K562 (cell line): ENCODE data around the gene GHDC. TPM values are rescaled to one million over a fixed set of nuclear protein-coding genes. Genes with fewer than 3 reads are reported as not detected.

ENCODE experiments used
- HDAC8 ChIP-seq: fragments of 450-650 bp; IDR thresholded peaks from 2 replicates; pipeline ENCODE4 v1.6.1; 2016; ENCODE audit warnings: mild to moderate bottlenecking, missing genetic modification characterization, moderate library complexity, missing compliant biosample characterization
- POLR2B ChIP-seq: fragments of 450-650 bp; IDR thresholded peaks from 2 replicates; pipeline ENCODE4 v1.6.1; 2018; ENCODE audit warnings: low read depth; ENCODE audit not compliant: partially characterized antibody
- TEAD4 ChIP-seq, 2 experiments: sonication (generic) in 1 of 2; formaldehyde crosslinking in 1 of 2; IDR thresholded peaks; 2 replicates each; pipeline versions ENCODE4 v1.6.1 to v1.8.0; 2012 to 2022; ENCODE audit warnings: borderline replicate concordance in 1 of 2, inconsistent platforms in 1 of 2, low read length in 1 of 2, mild to moderate bottlenecking in 1 of 2, missing genetic modification reagents in 1 of 2
- ZNF57 ChIP-seq: fragments of 450-650 bp; formaldehyde crosslinking; IDR thresholded peaks from 2 replicates; pipeline ENCODE4 v1.4.0; 2020; ENCODE audit warnings: mild to moderate bottlenecking, moderate library complexity
- polyA plus RNA-seq, 8 experiments: library from polyadenylated mRNA; depleted of rRNA in 4 of 8; stranded (reverse) in 5 of 8; unstranded in 3 of 8; fragments of >200 nt; fragmentation: Nextera tagmentation in 2 of 8; fragmentation: Illumina TruSeq in 1 of 8; extraction: Ambion mirVana in 2 of 8; extraction: Trizol in 1 of 8; gene quantifications; 2 replicates each; pipeline versions ENCODE4 v1.2.1 to v1.2.3, GENCODE V29; 2011 to 2014; ENCODE audit warnings: inconsistent platforms in 1 of 8, missing spikeins in 1 of 8
- total RNA-seq, 7 experiments: library from RNA; depleted of rRNA in 6 of 7; stranded (reverse); fragments of >200 nt in 6 of 7; fragmentation: Illumina TruSeq in 2 of 7; extraction: Trizol in 2 of 7; gene quantifications; 2 replicates each; pipeline versions ENCODE4 v1.2.1 to v1.2.3, GENCODE V29; 2011 to 2021; ENCODE audit warnings: low replicate concordance in 1 of 7
- TF ChIP-seq, protein P1 (sequence below): fragments of 250-450 bp; sonication (Bioruptor Pico); IDR thresholded peaks from 2 replicates; pipeline ENCODE4 v1.8.0; 2022; ENCODE audit warnings: moderate library complexity, mild to moderate bottlenecking, inconsistent platforms
- TF ChIP-seq, protein P2 (sequence below), 2 experiments: fragments of 450-650 bp; formaldehyde crosslinking in 1 of 2; IDR thresholded peaks; 2 replicates each; pipeline versions ENCODE4 v1.4.0 to v1.6.1; 2014 to 2020; ENCODE audit warnings: mild to moderate bottlenecking in 2 of 2, borderline replicate concordance in 1 of 2, low read depth in 1 of 2
- TF ChIP-seq, protein P3 (sequence below): fragments of 450-650 bp; IDR thresholded peaks from 2 replicates; pipeline ENCODE4 v1.6.1; 2016; ENCODE audit warnings: low read depth
- TF ChIP-seq, protein P4 (sequence below): sonication (generic); formaldehyde crosslinking; IDR thresholded peaks from 2 replicates; pipeline ENCODE4 v1.4.0; 2020; ENCODE audit warnings: mild to moderate bottlenecking, missing genetic modification reagents

GHDC gene
- total and polyA plus RNA-seq, 9 of the 15 experiments (the other 6 are each of a cell fraction or from before 2014, with no cell fraction given): 0.65 to 23.2 (median 11.2) TPM

DNA sequence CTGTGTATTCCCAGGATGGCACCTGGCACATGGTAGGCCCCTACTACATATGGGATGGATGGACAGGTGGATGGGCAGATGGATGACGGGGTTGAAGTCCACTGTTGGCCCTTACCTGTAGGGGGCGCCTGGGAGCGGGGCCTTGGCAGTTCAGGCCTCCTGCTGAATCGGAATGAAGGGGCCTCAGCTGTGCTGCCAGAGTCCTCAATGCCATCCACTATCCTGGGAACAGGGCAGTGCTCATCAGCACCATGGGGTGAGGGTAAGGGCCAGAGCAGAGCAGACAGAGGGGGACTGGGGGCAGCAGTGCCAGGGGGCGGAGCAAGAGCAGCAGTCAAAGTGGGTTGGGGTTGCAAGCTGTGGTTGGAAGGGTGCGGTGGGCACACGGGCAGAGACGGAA, 31.2 kb downstream of the GHDC start (continued):
- TF ChIP-seq, protein P1, sequence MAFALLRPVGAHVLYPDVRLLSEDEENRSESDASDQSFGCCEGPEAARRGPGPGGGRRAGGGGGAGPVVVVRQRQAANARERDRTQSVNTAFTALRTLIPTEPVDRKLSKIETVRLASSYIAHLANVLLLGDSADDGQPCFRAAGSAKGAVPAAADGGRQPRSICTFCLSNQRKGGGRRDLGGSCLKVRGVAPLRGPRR (CRISPR knock-in tag): no peak
- no peak for TF ChIP-seq HDAC8 (tag)
- TF ChIP-seq, protein P2, sequence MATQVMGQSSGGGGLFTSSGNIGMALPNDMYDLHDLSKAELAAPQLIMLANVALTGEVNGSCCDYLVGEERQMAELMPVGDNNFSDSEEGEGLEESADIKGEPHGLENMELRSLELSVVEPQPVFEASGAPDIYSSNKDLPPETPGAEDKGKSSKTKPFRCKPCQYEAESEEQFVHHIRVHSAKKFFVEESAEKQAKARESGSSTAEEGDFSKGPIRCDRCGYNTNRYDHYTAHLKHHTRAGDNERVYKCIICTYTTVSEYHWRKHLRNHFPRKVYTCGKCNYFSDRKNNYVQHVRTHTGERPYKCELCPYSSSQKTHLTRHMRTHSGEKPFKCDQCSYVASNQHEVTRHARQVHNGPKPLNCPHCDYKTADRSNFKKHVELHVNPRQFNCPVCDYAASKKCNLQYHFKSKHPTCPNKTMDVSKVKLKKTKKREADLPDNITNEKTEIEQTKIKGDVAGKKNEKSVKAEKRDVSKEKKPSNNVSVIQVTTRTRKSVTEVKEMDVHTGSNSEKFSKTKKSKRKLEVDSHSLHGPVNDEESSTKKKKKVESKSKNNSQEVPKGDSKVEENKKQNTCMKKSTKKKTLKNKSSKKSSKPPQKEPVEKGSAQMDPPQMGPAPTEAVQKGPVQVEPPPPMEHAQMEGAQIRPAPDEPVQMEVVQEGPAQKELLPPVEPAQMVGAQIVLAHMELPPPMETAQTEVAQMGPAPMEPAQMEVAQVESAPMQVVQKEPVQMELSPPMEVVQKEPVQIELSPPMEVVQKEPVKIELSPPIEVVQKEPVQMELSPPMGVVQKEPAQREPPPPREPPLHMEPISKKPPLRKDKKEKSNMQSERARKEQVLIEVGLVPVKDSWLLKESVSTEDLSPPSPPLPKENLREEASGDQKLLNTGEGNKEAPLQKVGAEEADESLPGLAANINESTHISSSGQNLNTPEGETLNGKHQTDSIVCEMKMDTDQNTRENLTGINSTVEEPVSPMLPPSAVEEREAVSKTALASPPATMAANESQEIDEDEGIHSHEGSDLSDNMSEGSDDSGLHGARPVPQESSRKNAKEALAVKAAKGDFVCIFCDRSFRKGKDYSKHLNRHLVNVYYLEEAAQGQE (IDR thresholded peaks at IDR 0.05; ENCODE audit: borderline replicate concordance): 0 out of 2 replicates have a peak, but pooled peaks have one; percentile 6
- TF ChIP-seq, protein P2 (CRISPR knock-in tag; IDR thresholded peaks at IDR 0.05; ENCODE audit: low read depth): no peak
- TF ChIP-seq ZNF57 (CRISPR knock-in tag): no peak
- TF ChIP-seq, protein P3, sequence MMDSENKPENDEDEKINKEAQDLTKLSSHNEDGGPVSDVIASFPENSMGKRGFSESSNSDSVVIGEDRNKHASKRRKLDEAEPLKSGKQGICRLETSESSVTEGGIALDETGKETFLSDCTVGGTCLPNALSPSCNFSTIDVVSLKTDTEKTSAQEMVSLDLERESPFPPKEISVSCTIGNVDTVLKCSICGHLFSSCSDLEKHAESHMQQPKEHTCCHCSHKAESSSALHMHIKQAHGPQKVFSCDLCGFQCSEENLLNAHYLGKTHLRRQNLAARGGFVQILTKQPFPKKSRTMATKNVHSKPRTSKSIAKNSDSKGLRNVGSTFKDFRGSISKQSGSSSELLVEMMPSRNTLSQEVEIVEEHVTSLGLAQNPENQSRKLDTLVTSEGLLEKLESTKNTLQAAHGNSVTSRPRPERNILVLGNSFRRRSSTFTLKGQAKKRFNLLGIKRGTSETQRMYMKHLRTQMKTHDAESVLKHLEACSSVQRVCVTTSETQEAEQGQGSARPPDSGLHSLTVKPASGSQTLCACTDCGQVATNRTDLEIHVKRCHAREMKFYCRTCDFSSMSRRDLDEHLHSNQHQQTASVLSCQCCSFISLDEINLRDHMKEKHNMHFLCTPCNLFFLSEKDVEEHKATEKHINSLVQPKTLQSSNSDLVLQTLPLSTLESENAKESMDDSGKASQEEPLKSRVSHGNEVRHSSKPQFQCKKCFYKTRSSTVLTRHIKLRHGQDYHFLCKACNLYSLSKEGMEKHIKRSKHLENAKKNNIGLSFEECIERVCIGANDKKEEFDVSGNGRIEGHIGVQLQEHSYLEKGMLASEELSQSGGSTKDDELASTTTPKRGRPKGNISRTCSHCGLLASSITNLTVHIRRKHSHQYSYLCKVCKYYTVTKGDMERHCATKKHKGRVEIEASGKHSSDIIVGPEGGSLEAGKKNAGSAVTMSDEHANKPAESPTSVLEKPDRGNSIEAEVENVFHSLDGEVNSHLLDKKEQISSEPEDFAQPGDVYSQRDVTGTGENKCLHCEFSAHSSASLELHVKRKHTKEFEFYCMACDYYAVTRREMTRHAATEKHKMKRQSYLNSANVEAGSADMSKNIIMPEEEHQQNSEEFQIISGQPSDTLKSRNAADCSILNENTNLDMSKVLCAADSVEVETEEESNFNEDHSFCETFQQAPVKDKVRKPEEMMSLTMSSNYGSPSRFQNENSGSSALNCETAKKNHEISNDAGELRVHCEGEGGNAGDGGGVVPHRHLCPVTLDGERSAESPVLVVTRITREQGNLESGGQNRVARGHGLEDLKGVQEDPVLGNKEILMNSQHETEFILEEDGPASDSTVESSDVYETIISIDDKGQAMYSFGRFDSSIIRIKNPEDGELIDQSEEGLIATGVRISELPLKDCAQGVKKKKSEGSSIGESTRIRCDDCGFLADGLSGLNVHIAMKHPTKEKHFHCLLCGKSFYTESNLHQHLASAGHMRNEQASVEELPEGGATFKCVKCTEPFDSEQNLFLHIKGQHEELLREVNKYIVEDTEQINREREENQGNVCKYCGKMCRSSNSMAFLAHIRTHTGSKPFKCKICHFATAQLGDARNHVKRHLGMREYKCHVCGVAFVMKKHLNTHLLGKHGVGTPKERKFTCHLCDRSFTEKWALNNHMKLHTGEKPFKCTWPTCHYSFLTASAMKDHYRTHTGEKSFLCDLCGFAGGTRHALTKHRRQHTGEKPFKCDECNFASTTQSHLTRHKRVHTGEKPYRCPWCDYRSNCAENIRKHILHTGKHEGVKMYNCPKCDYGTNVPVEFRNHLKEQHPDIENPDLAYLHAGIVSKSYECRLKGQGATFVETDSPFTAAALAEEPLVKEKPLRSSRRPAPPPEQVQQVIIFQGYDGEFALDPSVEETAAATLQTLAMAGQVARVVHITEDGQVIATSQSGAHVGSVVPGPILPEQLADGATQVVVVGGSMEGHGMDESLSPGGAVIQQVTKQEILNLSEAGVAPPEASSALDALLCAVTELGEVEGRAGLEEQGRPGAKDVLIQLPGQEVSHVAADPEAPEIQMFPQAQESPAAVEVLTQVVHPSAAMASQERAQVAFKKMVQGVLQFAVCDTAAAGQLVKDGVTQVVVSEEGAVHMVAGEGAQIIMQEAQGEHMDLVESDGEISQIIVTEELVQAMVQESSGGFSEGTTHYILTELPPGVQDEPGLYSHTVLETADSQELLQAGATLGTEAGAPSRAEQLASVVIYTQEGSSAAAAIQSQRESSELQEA: no peak
- no peak for TF ChIP-seq TEAD4 (IDR thresholded peaks at IDR 0.05; ENCODE audit: low read length)
- TF ChIP-seq TEAD4 (CRISPR knock-in tag; IDR thresholded peaks at IDR 0.05; ENCODE audit: borderline replicate concordance): no peak
- TF ChIP-seq, protein P4, sequence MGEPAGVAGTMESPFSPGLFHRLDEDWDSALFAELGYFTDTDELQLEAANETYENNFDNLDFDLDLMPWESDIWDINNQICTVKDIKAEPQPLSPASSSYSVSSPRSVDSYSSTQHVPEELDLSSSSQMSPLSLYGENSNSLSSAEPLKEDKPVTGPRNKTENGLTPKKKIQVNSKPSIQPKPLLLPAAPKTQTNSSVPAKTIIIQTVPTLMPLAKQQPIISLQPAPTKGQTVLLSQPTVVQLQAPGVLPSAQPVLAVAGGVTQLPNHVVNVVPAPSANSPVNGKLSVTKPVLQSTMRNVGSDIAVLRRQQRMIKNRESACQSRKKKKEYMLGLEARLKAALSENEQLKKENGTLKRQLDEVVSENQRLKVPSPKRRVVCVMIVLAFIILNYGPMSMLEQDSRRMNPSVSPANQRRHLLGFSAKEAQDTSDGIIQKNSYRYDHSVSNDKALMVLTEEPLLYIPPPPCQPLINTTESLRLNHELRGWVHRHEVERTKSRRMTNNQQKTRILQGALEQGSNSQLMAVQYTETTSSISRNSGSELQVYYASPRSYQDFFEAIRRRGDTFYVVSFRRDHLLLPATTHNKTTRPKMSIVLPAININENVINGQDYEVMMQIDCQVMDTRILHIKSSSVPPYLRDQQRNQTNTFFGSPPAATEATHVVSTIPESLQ: no peak
- TF ChIP-seq POLR2B: no peak
